NT2/D1 (cell line): ENCODE data around the gene MED16.

Experiments
- DNase-seq: peaks from one replicate; pipeline ENCODE4 v3.0.0-alpha.2; 2011; ENCODE audit warnings: low read depth, low spot score
- H3K27me3 ChIP-seq: 2 replicates; pipeline ENCODE4 v1.6.0; 2011; ENCODE audit warnings: mild to moderate bottlenecking; ENCODE audit not compliant: insufficient read length, insufficient read depth
- H3K36me3 ChIP-seq: 2 replicates; pipeline ENCODE4 v1.6.1; 2011; ENCODE audit warnings: mild to moderate bottlenecking, low read length, mixed read lengths; ENCODE audit not compliant: insufficient read depth, insufficient read length
- H3K4me1 ChIP-seq: 2 replicates; pipeline ENCODE4 v1.5.1; 2011; ENCODE audit not compliant: insufficient read depth, insufficient read length
- H3K4me3 ChIP-seq: 2 replicates; pipeline ENCODE4 v1.5.1; 2011; ENCODE audit warnings: low read depth; ENCODE audit not compliant: insufficient read length
- H3K9ac ChIP-seq: 2 replicates; pipeline ENCODE4 v1.6.0; 2011; ENCODE audit warnings: low read depth; ENCODE audit not compliant: insufficient read length
- H3K9me3 ChIP-seq: 2 replicates; pipeline ENCODE4 v1.5.1; 2011; ENCODE audit warnings: mild to moderate bottlenecking, low read length; ENCODE audit not compliant: insufficient read depth
- SUZ12 ChIP-seq: IDR thresholded peaks from 2 replicates; pipeline ENCODE4 v1.6.1; 2011; ENCODE audit not compliant: insufficient read length, insufficient read depth; ENCODE audit errors: extremely low read depth
- YY1 ChIP-seq: IDR thresholded peaks from 2 replicates; pipeline ENCODE4 v1.6.1; 2011; ENCODE audit not compliant: insufficient read length, insufficient read depth
- ZNF274 ChIP-seq: IDR thresholded peaks from 2 replicates; pipeline ENCODE4 v1.6.1; 2011; ENCODE audit warnings: mild to moderate bottlenecking, low read depth, low read length

Gene MED16

DNA sequence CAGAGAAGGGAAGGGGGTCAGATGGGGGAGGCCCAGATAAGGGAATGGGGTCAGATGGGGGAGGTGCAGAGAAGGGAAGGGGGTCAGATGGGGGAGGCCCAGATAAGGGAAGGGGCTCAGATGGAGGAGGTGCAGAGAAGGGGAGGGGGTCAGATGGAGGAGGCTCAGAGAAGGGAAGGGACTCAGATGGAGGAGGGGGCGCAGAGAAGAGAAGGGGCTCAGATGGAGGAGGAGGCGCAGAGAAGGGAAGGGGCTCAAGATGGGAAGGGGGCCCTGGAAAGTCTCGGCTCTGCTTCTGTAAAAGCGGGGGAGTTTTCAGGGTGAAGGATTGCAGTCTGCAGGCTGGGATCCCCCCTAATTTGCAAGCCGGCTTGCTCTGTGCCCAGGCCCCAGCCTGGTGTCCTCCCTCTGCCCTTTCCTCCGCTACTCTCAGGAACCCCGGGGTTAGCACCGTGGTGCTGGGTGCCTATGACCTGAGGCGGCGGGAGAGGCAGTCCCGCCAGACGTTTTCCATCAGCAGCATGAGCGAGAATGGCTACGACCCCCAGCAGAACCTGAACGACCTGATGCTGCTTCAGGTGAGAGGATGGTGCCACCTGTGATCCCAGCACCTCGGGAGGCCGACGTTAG lies 63.7 kb downstream of the MED16 start:
- TF ChIP-seq ZNF274 (no peak), YY1 (no peak), SUZ12 (no peak)
- Histone ChIP-seq H3K9me3 (no peaks in the 10 kb centered on the region), H3K9ac (no peak overlapping the region), H3K27me3 (no peaks in the 10 kb centered on the region), H3K4me3 (no peak overlapping the region), H3K36me3 (no peaks in the 10 kb centered on the region), H3K4me1 (peaks cover 5% of the 10 kb centered on the region)
- DNase-seq = no peak

DNA sequence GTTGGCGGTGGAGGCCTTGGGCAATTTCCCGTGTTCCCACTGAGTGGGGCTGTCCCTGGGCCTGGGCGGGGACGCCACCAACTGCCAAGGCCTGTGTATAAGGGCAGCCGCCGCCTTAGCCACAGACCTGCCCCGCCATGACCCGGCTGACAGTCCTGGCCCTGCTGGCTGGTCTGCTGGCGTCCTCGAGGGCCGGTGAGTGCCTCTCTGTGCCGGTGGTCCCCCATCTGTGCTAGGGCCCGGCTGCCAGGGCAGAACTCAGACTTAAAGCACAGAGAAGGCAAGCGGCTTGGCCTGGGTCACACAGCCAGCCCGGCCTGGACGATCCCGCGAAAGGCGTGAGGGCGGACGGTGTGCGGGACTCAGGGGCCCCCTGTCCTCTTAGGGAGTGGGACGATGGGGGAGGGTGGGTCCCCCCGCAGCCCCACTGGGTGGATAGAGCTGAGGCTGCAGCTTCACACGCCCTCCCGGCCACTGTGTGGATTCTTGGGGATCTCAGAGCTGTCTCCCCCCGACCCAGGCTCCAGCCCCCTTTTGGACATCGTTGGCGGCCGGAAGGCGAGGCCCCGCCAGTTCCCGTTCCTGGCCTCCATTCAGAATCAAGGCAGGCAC lies 65.2 kb downstream of the MED16 start, which contains the start of gene AZU1:
AZU1 (plus strand) TSS at position 128 of the 612 bp plus-strand sequence; CDS start at position 138, 10 bp downstream.
- DNase-seq = no peak
- Histone ChIP-seq H3K36me3 (no peaks in the 10 kb centered on the region), H3K9ac (no peak within 1 kb of the TSS), H3K4me1 (peaks cover 12% of the 10 kb centered on the region), H3K9me3 (no peaks in the 10 kb centered on the region), H3K4me3 (no peak within 1 kb of the TSS), H3K27me3 (no peaks in the 10 kb centered on the region)
- TF ChIP-seq SUZ12 = no peak
- TF ChIP-seq YY1 = no peak
- no peak for TF ChIP-seq ZNF274

DNA sequence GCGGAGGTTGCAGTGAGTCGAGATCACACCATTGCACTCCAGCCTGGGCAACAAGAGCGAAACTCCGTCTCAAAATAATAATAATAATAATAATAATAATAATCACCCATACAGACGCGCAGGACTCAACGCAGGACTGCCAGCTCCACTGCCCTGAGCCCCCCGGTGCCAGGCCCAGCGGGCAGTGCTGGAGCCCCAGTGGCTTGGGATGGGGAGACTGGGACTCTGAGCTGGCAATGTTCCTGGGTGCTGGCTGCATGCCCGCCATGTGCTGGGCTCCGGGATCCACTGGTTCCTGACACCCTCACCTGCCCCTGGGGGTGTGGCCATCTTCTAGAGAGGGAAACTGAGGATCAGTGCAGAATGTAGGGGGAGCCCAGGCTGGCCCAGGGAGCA lies 65.7 kb downstream of the MED16 start:
- no peak for DNase-seq
- TF ChIP-seq ZNF274 (no peak), YY1 (no peak), SUZ12 (no peak)
- H3K9ac ChIP-seq = no peak overlapping the region
- H3K27me3 ChIP-seq = no peaks in the 10 kb centered on the region
- no peak overlapping the region for H3K4me3 ChIP-seq
- peaks cover 12% of the 10 kb centered on the region for H3K4me1 ChIP-seq
- no peaks in the 10 kb centered on the region for H3K36me3 ChIP-seq
- no peaks in the 10 kb centered on the region for H3K9me3 ChIP-seq

DNA sequence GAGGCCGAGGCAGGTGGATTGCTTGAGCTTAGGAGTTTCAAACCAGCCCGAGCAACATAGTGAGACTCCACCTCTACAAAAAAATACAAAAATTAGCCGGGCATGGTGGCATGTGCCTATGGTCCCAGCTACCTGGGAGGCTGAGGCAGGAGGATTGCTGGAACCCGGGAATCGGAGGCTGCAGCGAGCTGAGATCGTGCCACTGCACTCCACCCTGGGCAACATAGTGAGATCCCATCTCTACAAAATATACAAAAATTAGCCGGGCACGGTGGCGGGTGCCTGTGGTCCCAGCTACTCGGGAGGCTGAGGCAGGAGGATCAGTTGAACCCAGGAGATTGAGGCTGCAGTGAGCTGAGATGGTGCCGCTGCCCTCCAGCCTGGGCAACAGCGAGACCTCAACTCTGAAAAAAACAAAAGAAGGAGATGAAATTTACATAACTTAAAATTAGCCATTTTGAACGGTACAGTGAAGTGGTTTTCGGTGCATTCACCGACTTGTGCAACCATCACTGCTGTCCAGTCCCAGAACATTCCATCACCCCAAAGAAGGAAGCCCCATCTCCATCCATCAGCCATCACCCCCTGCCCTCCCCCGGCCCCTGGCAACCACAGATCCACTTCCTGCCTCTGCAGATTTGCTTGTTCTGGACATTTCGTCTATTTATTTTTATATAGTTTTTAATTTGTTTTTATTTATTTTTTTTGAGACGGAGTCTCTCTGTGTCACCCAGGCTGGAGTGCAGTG lies 66.9 kb downstream of the MED16 start:
- Histone ChIP-seq H3K4me1 (peaks cover 12% of the 10 kb centered on the region), H3K36me3 (no peaks in the 10 kb centered on the region), H3K27me3 (no peaks in the 10 kb centered on the region), H3K4me3 (no peak overlapping the region), H3K9ac (no peak overlapping the region), H3K9me3 (no peaks in the 10 kb centered on the region)
- no peak for DNase-seq
- TF ChIP-seq ZNF274 = no peak
- no peak for TF ChIP-seq SUZ12
- TF ChIP-seq YY1 = no peak

DNA sequence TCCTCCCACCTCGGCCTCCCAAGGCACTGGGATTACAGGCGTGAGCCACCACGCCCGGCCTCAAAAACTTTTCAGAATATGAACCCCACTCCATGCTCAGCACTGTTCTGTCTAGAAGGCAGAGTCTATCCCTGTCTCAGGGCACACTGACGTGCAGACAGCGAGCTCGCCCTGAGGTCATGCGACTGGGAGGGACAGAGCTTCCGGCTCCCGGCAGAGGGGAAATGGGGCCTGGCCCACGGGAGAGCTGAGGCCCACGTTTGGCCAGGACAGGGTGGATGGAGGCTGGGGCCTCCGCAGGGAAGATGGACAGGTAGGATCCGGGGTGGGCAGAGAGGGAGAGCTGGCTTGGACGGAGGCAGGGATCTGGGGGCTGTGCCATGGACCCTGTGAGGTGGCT lies 68.1 kb downstream of the MED16 start:
- H3K9me3 ChIP-seq = no peaks in the 10 kb centered on the region
- peaks cover 12% of the 10 kb centered on the region for H3K4me1 ChIP-seq
- TF ChIP-seq YY1 (no peak), ZNF274 (no peak), SUZ12 (no peak)
- H3K36me3 ChIP-seq = no peaks in the 10 kb centered on the region
- no peak overlapping the region for H3K9ac ChIP-seq
- DNase-seq = no peak
- H3K27me3 ChIP-seq = no peaks in the 10 kb centered on the region
- H3K4me3 ChIP-seq = no peak overlapping the region

DNA sequence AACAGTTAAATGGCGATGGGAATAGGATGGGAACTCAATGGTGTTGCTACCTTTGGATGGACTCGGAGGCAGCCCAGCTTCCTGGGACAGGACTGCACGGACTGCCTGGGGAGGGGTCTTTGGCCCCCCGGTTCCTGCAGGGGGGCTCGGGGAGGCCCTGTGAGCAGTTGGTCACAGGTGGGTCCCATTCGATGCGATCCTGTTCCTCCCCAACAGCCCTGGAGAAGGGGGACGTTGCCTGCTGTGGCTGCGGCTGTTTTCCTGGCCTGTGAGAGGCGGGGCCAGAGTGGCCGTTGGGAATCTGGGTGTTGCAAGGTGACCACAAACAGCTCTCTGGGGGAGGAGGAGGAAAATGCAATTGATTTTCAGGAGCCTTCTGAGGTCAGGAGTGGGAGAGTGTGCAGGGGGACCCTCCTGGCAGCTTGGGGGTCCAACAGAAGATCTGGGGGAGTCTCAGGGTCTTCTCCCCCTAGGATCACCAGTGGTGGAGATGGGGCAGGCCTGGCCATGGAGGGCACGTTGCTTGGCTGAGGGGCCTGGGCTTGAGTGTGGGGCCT lies 69.3 kb downstream of the MED16 start:
- TF ChIP-seq ZNF274 = no peak
- TF ChIP-seq YY1 = no peak
- no peak for TF ChIP-seq SUZ12
- peak overlapping the region; percentile 56 for H3K9ac ChIP-seq
- no peak overlapping the region for H3K4me3 ChIP-seq
- no peaks in the 10 kb centered on the region for H3K27me3 ChIP-seq
- H3K4me1 ChIP-seq = peaks cover 12% of the 10 kb centered on the region
- H3K9me3 ChIP-seq = no peaks in the 10 kb centered on the region
- no peak for DNase-seq
- H3K36me3 ChIP-seq = no peaks in the 10 kb centered on the region

DNA sequence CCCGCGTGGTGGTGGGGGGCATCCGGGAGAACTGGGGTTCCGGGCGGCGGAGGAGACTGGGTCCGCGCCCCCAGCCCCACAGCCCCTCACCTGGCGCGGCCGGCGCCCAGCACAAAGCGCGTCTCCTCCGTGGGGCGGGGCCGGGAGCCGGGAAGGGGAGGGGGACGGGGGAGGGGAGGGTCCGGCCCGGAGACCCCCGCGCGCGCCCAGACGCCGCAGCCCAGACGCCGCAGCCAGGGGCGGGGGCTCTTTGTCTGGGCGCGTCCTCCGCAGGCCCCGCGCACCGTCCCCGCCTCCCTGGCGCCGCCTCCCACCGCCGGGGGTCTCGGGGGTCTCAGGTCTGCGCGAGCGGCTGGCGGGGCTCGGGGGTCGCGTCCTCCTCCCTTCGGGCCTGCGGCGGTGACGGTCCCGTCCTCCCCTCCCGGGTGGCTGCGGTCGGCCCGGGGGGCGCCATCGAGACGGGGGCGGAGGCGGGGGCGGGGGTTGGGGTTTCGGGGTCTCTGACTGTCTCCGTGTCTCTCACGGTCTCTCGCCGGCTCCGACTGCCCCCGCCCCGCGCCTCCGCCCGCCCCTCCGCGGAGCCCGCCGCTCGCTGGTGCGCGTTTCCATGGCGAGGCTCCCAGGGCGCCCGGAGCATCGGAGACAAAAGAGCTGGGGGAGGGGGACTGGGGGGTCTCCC lies 71.0 kb downstream of the MED16 start, which contains the start of gene PLPPR3:
PLPPR3 (minus strand) TSS at position 131 of the 679 bp plus-strand sequence. CDS start 396 bp downstream, outside the sequence.
- H3K4me1 ChIP-seq = peaks cover 10% of the 10 kb centered on the region
- no peak for DNase-seq
- no peaks in the 10 kb centered on the region for H3K9me3 ChIP-seq
- peak within 1 kb of the TSS; percentile 66 for H3K9ac ChIP-seq
- H3K27me3 ChIP-seq = no peaks in the 10 kb centered on the region
- TF ChIP-seq SUZ12 (no peak), ZNF274 (no peak), YY1 (no peak)
- H3K4me3 ChIP-seq = peak within 1 kb of the TSS; percentile 48
- peaks cover 8% of the 10 kb centered on the region for H3K36me3 ChIP-seq
